Tibial artery (tissue), 4 donors: Measurements from ENCODE around the gene FBXO34.

Source experiments
- DNase-seq, 2 donors: peaks; one replicate each; pipeline ENCODE4 v3.0.0-alpha.2; 2019
- H3K27ac ChIP-seq, 2 donors: fragments of 200-600 bp; sonication (generic) in 1 of 2; 1 replicate in 1 of 2; 2 replicates in 1 of 2; pipeline ENCODE4 v1.5.1; 2018 to 2019; ENCODE audit warnings: mild to moderate bottlenecking in 1 of 2
- H3K27me3 ChIP-seq, 2 donors: fragments of 200-600 bp; sonication (generic) in 1 of 2; one replicate each; pipeline versions ENCODE4 v1.5.1 to v1.6.0; 2016 to 2019
- H3K36me3 ChIP-seq, 3 donors: fragments of 200-600 bp; sonication (generic) in 2 of 3; one replicate each; pipeline ENCODE4 v1.5.1; 2016 to 2019; ENCODE audit warnings: mild to moderate bottlenecking in 2 of 3
- H3K4me1 ChIP-seq, 4 donors: fragments of 200-600 bp; sonication (generic) in 2 of 4; 1 replicate in 3 of 4; 2 replicates in 1 of 4; pipeline ENCODE4 v1.5.1; 2016 to 2019
- H3K4me3 ChIP-seq, 2 donors: fragments of 200-600 bp; sonication (generic) in 1 of 2; 1 replicate in 1 of 2; 2 replicates in 1 of 2; pipeline ENCODE4 v1.5.1; 2018 to 2019; ENCODE audit warnings: mild to moderate bottlenecking in 2 of 2
- H3K9me3 ChIP-seq, 3 donors: fragments of 200-600 bp; sonication (generic) in 1 of 3; one replicate each; pipeline ENCODE4 v1.5.1; 2016 to 2019
- CTCF ChIP-seq, 2 experiments: fragments of 200-600 bp in 1 of 2; fragments of 450-650 bp in 1 of 2; IDR thresholded peaks; one replicate each; pipeline ENCODE4 v1.5.1; 2017 to 2019; ENCODE audit warnings: antibody characterized with exemption in 2 of 2, mild to moderate bottlenecking in 1 of 2, moderate library complexity in 1 of 2
- intact Hi-C: fragments of 100-400 bp; cut with DNase I; formaldehyde crosslinking; loops from one replicate; pipeline ENCODE4 v1.15.0; 2023; ENCODE audit warnings: low total_unique reads

The FBXO34 gene

GRCh38 chr14:55291480-55292081 lies 20.4 kb downstream of the FBXO34 start:
- H3K27ac ChIP-seq: no peak overlapping the region
- no peak for DNase-seq

GRCh38 chr14:55294603-55295002 lies 23.4 kb downstream of the FBXO34 start:
- Histone ChIP-seq H3K27ac (no peak overlapping the region), H3K36me3 (peaks cover 3 to 9% (median 8%) of the 10 kb centered on the region in 3 donors)
- intact Hi-C loops: no loop called here

More at GRCh38 chr14:55291480-55292081, 20.4 kb downstream of the FBXO34 start:
- Histone ChIP-seq H3K36me3 (no peaks in the 10 kb centered on the region), H3K9me3 (no peaks in the 10 kb centered on the region), H3K4me3 (no peak overlapping the region), H3K27me3 (no peaks in the 10 kb centered on the region), H3K4me1 (no peaks in the 10 kb centered on the region)
- intact Hi-C loops: no loop called here
- no peak for TF ChIP-seq CTCF (IDR thresholded peaks at IDR 0.05)

GRCh38 chr14:55297611-55298499 lies 26.6 kb downstream of the FBXO34 start:
- Histone ChIP-seq H3K27me3 (no peaks in the 10 kb centered on the region), H3K36me3 (peaks cover 3 to 9% (median 8%) of the 10 kb centered on the region in 3 donors), H3K27ac (no peak overlapping the region), H3K9me3 (no peaks in the 10 kb centered on the region), H3K4me3 (no peak overlapping the region), H3K4me1 (peaks cover 0 to 21% (median 8%) of the 10 kb centered on the region in 4 donors)
- intact Hi-C loops: no loop called here
- TF ChIP-seq CTCF (IDR thresholded peaks at IDR 0.05): no peak
- no peak for DNase-seq

More at GRCh38 chr14:55294603-55295002, 23.4 kb downstream of the FBXO34 start:
- no peak for TF ChIP-seq CTCF (IDR thresholded peaks at IDR 0.05)
- H3K9me3 ChIP-seq: no peaks in the 10 kb centered on the region
- H3K4me1 ChIP-seq: no peaks in the 10 kb centered on the region
- H3K27me3 ChIP-seq: no peaks in the 10 kb centered on the region
- no peak overlapping the region for H3K4me3 ChIP-seq
- no peak for DNase-seq

GRCh38 chr14:55298500-55298822 lies 27.2 kb downstream of the FBXO34 start:
- Histone ChIP-seq H3K27ac (no peak overlapping the region), H3K4me1 (peaks cover 0 to 27% (median 8%) of the 10 kb centered on the region in 4 donors), H3K27me3 (no peaks in the 10 kb centered on the region), H3K4me3 (no peak overlapping the region), H3K36me3 (peaks cover 3 to 9% (median 8%) of the 10 kb centered on the region in 3 donors), H3K9me3 (no peaks in the 10 kb centered on the region)
- intact Hi-C loops: no loop called here
- no peak for TF ChIP-seq CTCF (IDR thresholded peaks at IDR 0.05)
- no peak for DNase-seq

GRCh38 chr14:55301437-55302121 lies 30.4 kb downstream of the FBXO34 start:
- H3K4me1 ChIP-seq: peaks cover 0 to 38% (median 8%) of the 10 kb centered on the region in 4 donors
- H3K27ac ChIP-seq: no peak overlapping the region
- no peak for TF ChIP-seq CTCF (IDR thresholded peaks at IDR 0.05)
- no peak overlapping the region for H3K4me3 ChIP-seq
- no peak for DNase-seq
- intact Hi-C loops: no loop called here
- no peaks in the 10 kb centered on the region for H3K27me3 ChIP-seq
- H3K36me3 ChIP-seq: peaks cover 3 to 9% (median 8%) of the 10 kb centered on the region in 3 donors
- H3K9me3 ChIP-seq: no peaks in the 10 kb centered on the region
